Measurements from ENCODE around the gene NES. TPM values are rescaled to one million over a fixed set of nuclear protein-coding genes. Genes with fewer than 3 reads are reported as not detected.

Gene NES
- total and polyA plus RNA-seq, 10 donors = 4.3 to 146 (median 52.3) TPM

DNA sequence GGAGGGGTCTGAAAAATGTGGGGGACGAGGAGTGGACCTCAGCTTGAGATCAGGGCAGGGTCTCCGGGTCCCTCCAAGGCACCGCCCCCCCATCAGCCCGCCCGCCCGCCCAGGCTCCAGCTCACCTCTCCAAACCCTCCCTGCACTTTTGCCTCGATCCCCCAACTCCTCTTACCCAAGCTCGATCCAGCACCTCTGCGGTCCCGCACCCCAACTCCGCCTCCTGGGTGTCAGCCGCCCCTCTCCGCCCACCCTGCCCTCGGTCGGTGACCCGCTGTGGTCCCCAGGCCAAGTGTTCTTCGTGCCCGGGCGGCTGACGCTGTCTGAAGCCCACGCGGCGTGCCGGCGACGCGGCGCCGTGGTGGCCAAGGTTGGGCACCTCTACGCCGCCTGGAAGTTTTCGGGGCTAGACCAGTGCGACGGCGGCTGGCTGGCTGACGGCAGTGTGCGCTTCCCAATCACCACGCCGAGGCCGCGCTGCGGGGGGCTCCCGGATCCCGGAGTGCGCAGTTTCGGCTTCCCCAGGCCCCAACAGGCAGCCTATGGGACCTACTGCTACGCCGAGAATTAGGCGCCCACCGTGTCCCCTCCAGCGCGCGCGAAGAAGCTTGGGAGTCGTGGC, 52.3 kb downstream of the NES start:
- H3K36me3 ChIP-seq = no peaks in the 10 kb centered on the region
- peaks cover 5 to 94% (median 44%) of the 10 kb centered on the region in 7 donors for H3K27me3 ChIP-seq (replicated peaks in 1 of 7)
- TF ChIP-seq POLR2A (IDR thresholded peaks at IDR 0.05) (no peak), POLR2AphosphoS5 (IDR thresholded peaks at IDR 0.05) (no peak)
- TF ChIP-seq, protein P1, sequence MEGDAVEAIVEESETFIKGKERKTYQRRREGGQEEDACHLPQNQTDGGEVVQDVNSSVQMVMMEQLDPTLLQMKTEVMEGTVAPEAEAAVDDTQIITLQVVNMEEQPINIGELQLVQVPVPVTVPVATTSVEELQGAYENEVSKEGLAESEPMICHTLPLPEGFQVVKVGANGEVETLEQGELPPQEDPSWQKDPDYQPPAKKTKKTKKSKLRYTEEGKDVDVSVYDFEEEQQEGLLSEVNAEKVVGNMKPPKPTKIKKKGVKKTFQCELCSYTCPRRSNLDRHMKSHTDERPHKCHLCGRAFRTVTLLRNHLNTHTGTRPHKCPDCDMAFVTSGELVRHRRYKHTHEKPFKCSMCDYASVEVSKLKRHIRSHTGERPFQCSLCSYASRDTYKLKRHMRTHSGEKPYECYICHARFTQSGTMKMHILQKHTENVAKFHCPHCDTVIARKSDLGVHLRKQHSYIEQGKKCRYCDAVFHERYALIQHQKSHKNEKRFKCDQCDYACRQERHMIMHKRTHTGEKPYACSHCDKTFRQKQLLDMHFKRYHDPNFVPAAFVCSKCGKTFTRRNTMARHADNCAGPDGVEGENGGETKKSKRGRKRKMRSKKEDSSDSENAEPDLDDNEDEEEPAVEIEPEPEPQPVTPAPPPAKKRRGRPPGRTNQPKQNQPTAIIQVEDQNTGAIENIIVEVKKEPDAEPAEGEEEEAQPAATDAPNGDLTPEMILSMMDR (IDR thresholded peaks at IDR 0.05 in 8 of 11, conservative IDR thresholded peaks at IDR 0.05 in 3 of 11) = no peak
- peak overlapping the region in 1 of 8 donors; percentile 46 for H3K27ac ChIP-seq
- 2 to 4% (median 3%) methylated on average over 43 to 54 of the region's 55 CpGs; no CpG with 5 or more reads in 1 of the 5 donors for whole genome bisulfite sequencing, 5 donors
- DNase-seq = no peak
- intact Hi-C loops (cut with DNase I; ENCODE audit: low total_unique reads) = no loop called here
- peaks cover 24 to 33% (median 28%) of the 10 kb centered on the region in 6 donors for H3K4me1 ChIP-seq
- H3K9me3 ChIP-seq = no peaks in the 10 kb centered on the region
- peak overlapping the region; percentile 29 to 71 (median 38) for H3K4me3 ChIP-seq

DNA sequence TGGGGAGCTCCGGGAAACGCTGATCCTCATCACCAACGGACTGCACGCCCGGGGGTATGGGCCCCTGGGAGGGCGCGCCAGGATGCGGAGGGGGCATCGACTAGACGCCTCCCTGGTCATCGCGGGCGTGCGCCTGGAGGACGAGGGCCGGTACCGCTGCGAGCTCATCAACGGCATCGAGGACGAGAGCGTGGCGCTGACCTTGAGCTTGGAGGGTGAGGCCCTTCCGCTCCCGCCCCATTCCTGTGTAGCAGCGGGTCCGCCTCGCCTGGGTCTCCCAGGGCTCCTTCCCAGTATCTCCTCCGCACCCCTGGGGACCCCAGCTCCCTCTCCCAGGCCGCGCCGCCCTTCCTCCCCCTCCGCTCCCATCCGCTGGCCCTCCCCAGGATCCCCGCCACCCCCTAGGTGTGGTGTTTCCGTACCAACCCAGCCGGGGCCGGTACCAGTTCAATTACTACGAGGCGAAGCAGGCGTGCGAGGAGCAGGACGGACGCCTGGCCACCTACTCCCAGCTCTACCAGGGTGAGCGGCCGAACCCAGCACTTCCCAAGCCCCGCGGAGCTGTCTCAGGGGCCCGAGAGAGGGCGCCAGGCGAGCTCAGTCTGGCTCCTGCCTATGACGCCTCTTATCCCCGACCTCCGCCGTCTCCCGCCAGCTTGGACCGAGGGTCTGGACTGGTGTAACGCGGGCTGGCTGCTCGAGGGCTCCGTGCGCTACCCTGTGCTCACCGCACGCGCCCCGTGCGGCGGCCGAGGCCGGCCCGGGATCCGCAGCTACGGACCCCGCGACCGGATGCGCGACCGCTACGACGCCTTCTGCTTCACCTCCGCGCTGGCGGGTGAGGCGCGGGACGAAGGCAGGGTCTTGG, 53.0 kb downstream of the NES start:
- intact Hi-C loops (cut with DNase I; ENCODE audit: low total_unique reads) = no loop called here
- H3K27me3 ChIP-seq (replicated peaks in 1 of 7) = peaks cover 5 to 94% (median 44%) of the 10 kb centered on the region in 7 donors
- H3K4me1 ChIP-seq = peaks cover 24 to 33% (median 28%) of the 10 kb centered on the region in 6 donors
- no peaks in the 10 kb centered on the region for H3K36me3 ChIP-seq
- DNase-seq = peak; percentile 81
- no peaks in the 10 kb centered on the region for H3K9me3 ChIP-seq
- TF ChIP-seq, protein P1 (IDR thresholded peaks at IDR 0.05 in 8 of 11, conservative IDR thresholded peaks at IDR 0.05 in 3 of 11) = peak in 4 of 11 experiments; percentile 19 to 32 (median 25)
- no peak for TF ChIP-seq POLR2A (IDR thresholded peaks at IDR 0.05)
- TF ChIP-seq POLR2AphosphoS5 (IDR thresholded peaks at IDR 0.05) = peak in 2 of 3 donors; percentile 35 to 37
- peak overlapping the region in 4 of 8 donors; percentile 4 to 46 (median 22) for H3K27ac ChIP-seq
- 1 to 5% (median 2%) methylated on average over 51 to 87 of the region's 87 CpGs for WGBS, 5 donors
- peak overlapping the region; percentile 29 to 71 (median 38) for H3K4me3 ChIP-seq

DNA sequence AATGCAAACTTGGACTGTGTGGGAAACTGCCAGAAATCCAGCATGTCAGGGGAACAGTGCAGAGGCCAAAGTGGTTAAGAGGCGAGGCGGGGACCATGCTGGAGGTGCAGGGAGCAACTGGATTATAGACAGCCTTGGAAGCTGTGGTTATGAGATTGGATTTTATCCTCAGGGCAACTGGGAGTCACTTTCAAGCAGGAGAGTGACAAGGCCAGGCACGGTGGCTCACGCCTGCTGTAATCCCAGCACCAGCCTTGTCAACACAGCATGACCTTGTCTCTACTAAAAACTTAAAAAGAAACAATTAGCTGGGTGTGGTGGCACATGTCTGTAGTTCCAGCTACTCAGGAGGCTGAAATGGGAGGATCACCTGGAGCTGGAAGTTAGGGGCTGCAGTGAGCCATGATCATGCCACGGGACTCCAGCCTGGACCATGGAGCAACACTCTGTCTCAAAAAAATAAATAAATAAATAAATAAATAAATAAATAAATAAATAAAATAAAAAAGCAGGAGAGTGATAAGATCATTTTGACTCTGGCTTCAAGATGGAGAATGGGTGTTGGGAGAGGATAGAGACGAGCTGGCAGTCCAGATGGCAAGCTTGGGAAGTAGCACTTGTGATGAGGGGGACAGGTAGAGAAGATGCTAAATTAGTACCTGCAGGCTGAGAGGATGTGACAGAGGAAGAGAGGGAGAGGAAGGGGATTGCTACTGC, 54.5 kb downstream of the NES start:
- Histone ChIP-seq H3K4me1 (peaks cover 24 to 33% (median 28%) of the 10 kb centered on the region in 6 donors), H3K4me3 (no peak overlapping the region), H3K27ac (no peak overlapping the region), H3K36me3 (no peaks in the 10 kb centered on the region), H3K27me3 (replicated peaks in 1 of 7) (peaks cover 5 to 97% (median 44%) of the 10 kb centered on the region in 7 donors), H3K9me3 (no peaks in the 10 kb centered on the region)
- TF ChIP-seq, protein P1 (IDR thresholded peaks at IDR 0.05 in 8 of 11, conservative IDR thresholded peaks at IDR 0.05 in 3 of 11) = no peak
- TF ChIP-seq POLR2AphosphoS5 (IDR thresholded peaks at IDR 0.05) = no peak
- TF ChIP-seq POLR2A (IDR thresholded peaks at IDR 0.05) = no peak
- 64 to 81% (median 69%) methylated on average over 6 of the region's 6 CpGs for WGBS, 5 donors
- intact Hi-C loops (cut with DNase I; ENCODE audit: low total_unique reads) = no loop called here
- no peak for DNase-seq

Data from spleen (tissue), 11 donors.